UCSD-AML1 (cell line): ENCODE measurements around the gene MAMDC4.

Experiments used
- DNase-seq: peaks from one replicate; lab custom pipeline; 2025; ENCODE audit not compliant: unreplicated experiment; lab: John Stamatoyannopoulos, UW

The MAMDC4 gene

GRCh38 chr9:136849038-136849959, 2.8 kb upstream of the MAMDC4 start, which contains the start of gene PHPT1:
PHPT1 (plus strand) TSS chr9:136849409; CDS start chr9:136849431, 22 bp downstream.
- peak; percentile 99 for DNase-seq

- no peak for DNase-seq
Observed at GRCh38 chr9:136849960-136850865, 1.9 kb upstream of the MAMDC4 start.

- no peak for DNase-seq
Observed at GRCh38 chr9:136850866-136851775, 1.0 kb upstream of the MAMDC4 start.

- DNase-seq = no peak
Observed at GRCh38 chr9:136852664-136853595, 784 bp downstream of the MAMDC4 start.

DNA sequence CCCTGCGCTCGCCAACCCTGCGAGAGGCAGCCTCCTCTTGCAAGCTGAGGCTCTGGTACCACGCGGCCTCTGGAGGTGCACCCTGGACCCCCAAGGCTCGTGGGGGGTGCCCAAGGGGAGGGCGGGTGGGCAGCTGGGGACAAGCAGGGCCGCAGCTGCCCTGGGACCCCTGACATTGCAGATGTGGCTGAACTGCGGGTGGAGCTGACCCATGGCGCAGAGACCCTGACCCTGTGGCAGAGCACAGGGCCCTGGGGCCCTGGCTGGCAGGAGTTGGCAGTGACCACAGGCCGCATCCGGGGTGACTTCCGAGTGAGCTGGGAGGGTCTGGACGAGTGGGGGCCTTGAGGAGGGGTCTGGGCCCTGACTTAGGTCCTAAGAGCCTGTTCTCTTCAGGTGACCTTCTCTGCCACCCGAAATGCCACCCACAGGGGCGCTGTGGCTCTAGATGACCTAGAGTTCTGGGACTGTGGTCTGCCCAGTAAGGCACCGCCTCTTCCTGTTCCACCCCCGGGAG, 1.5 kb downstream of the MAMDC4 start:
- no peak for DNase-seq

DNA sequence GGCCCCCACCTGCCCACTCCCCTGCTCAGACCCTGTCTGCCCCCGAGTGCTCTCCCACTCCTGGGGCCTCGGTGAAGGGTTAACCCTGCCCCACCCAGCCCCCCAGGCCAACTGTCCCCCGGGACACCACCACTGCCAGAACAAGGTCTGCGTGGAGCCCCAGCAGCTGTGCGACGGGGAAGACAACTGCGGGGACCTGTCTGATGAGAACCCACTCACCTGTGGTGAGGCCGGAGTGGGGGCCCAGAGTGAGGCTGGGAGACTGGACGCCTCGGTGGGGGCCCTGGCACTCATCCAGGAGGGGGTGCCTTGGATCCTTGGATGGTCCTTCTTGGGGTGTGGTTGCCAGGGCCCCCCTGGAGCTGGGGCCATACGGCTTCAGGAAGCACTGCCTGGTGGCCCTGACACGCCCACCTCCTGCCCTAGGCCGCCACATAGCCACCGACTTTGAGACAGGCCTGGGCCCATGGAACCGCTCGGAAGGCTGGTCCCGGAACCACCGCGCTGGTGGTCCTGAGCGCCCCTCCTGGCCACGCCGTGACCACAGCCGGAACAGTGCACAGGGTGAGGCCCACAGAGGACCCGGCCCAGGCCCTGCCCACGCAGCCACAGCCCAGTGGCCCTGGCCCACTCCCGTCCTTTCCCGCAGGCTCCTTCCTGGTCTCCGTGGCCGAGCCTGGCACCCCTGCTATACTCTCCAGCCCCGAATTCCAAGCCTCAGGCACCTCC, 2.1 kb downstream of the MAMDC4 start:
- DNase-seq = no peak

DNA sequence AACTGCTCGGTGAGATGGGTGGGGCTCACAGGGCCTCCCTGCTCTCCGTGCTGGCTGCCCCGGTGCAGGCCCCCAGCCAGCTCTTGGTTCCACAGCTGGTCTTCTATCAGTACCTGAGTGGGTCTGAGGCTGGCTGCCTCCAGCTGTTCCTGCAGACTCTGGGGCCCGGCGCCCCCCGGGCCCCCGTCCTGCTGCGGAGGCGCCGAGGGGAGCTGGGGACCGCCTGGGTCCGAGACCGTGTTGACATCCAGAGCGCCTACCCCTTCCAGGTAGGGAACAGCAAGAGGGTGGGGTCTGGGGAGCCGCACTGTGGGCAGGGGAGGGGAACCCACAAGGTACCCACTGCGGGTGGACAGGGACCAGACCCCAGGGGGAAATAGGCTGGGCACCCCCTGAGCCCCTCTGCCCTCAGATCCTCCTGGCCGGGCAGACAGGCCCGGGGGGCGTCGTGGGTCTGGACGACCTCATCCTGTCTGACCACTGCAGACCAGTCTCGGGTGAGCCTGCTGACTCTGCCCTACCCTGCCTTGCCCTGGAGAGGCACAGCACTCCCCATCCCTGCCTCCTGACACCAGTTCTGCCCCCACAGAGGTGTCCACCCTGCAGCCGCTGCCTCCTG, 2.8 kb downstream of the MAMDC4 start:
- no peak for DNase-seq

GRCh38 chr9:136855461-136856078, 3.4 kb downstream of the MAMDC4 start:
- no peak for DNase-seq

DNA sequence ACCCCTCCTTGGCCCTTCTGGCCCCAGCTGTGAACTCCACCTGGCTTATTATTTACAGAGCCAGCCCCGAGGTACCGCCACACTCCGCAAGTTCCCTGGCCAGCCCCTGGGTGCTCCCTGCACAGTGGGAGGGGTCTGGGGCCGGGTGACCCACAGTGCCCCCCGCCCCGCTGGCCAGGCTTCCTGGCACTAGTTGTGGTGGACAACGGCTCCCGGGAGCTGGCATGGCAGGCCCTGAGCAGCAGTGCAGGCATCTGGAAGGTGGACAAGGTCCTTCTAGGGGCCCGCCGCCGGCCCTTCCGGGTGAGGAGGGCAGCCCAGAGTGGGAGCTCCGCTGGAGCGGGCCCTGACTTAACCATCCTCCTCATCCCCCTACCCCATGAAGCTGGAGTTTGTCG, 3.9 kb downstream of the MAMDC4 start:
- DNase-seq = no peak

DNA sequence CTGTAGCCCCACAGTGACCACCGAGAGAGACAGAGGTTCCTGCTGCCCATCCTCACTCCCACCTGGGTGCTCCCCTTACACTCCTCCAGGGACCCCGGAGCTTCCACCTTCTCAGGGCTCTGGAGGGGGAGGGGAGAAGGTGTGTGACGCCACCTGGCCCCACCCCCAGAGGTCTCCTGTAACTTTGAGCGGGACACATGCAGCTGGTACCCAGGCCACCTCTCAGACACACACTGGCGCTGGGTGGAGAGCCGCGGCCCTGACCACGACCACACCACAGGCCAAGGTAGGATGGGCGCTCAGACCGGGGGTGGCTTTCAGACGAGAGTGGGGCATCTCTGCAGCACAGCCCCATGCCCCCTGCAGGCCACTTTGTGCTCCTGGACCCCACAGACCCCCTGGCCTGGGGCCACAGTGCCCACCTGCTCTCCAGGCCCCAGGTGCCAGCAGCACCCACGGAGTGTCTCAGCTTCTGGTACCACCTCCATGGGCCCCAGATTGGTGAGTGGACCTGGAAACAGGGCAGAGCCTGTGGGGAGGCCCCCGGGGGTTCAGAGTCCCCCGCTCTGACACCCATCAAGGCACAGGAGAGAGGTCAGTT, 4.5 kb downstream of the MAMDC4 start:
- no peak for DNase-seq

- DNase-seq = no peak
Observed at GRCh38 chr9:136857166-136857565, 5.0 kb downstream of the MAMDC4 start.

DNA sequence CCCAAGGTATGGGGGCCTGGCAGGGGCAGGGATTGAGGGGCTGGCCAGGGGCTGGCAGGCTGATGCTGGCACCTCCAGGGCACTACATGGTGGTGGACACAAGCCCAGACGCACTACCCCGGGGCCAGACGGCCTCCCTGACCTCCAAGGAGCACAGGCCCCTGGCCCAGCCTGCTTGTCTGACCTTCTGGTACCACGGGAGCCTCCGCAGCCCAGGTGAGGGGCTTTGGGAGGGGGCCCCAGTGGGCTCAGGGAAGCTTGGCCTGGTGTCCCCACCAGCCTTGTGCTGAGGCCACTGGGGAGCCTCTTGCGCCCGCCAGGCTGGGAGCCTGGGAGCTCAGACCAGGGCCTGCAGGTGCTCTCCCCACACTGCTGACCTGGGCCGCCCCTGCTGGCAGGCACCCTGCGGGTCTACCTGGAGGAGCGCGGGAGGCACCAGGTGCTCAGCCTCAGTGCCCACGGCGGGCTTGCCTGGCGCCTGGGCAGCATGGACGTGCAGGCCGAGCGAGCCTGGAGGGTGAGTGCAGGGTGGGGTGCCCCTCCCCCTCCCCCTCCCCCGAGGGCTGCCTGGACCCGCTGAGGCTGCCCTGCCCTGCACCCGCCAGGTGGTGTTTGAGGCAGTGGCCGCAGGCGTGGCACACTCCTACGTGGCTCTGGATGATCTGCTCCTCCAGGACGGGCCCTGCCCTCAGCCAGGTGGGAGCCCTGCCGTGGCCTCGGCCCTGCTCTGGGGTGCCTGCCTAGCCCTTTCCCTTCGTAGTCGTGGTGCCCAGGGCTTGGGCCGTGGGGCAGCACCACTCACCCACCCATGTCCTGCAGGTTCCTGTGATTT, 5.7 kb downstream of the MAMDC4 start:
- no peak for DNase-seq

DNA sequence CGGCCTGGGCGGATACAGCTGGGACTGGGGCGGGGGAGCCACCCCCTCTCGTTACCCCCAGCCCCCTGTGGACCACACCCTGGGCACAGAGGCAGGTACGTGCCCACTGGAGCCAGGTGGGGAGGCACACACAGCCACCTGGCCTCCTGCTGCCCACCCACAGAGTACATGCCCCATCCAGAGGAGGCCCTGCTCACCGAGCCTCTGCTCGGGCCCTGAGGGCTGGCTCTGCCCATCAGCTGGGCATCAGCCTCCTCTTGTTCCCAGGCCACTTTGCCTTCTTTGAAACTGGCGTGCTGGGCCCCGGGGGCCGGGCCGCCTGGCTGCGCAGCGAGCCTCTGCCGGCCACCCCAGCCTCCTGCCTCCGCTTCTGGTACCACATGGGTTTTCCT, 6.3 kb downstream of the MAMDC4 start:
- DNase-seq = no peak

DNA sequence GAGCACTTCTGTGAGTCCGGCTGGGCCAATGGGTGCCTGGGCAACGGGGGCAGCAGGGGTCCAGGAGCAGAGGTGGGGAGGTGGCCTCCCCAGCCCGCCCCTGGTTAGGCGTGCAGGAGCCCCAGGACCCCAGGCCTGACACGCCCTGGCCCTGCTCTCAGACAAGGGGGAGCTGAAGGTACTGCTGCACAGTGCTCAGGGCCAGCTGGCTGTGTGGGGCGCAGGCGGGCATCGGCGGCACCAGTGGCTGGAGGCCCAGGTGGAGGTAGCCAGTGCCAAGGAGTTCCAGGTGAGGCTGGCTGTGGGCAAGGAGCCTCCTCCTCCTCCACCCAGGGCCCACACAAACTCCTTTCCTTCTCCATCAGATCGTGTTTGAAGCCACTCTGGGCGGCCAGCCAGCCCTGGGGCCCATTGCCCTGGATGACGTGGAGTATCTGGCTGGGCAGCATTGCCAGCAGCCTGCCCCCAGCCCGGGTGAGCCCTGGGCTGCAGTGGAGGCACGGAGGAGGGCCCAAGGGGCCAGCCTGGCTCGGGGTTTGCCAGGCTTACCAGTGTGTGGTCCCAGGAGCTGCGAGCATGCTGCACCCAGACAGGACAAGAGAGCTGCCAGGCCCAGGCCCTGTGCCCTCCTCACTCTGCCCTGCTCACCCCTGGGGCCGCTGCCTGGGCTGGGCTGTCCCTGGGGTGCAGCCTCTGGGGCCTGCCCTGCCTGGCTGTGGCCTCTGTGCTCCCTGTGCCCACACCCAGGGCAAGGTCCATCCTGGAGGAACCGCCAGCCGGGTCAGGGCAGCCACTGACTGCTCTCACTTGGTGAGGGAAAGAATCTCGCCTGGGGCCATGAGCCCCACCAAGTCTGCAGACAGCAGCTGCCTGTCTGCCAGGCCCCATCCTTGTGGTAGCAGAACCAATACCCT, 7.0 kb downstream of the MAMDC4 start:
- no peak for DNase-seq

DNA sequence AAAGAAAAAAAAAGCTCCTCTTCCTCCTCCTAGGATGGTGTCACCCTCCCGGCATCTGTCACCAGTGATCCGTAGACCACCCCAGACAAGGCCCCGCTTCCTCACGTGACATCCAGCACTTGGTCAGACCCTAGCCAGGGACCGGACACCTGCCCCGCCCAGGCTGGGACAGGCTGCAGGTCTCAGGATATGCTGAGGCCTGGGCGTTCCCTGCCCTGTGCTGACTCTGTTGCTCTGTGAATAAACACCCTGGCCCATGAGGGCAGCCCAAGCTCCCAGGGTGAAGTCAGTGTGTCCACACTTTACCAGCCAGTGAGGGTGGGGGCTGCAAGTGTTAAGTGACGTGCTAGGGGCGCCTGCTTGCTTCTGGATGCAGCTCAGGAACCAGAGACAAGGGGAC, 8.4 kb downstream of the MAMDC4 start:
- no peak for DNase-seq
